SH-SY5Y (cell line): ENCODE data around the gene HTR7.

Experiments
- GATA2 ChIP-seq: IDR thresholded peaks from 2 replicates; pipeline ENCODE4 v1.6.1; 2011; ENCODE audit warnings: mild to moderate bottlenecking, low read depth, low read length
- GATA3 ChIP-seq: IDR thresholded peaks from 2 replicates; pipeline ENCODE4 v1.6.1; 2011; ENCODE audit warnings: low read depth, mild to moderate bottlenecking, low read length, moderate library complexity

The HTR7 gene

GRCh38 chr10:90832111-90832510 lies 25.7 kb downstream of the HTR7 start:
- TF ChIP-seq GATA3 (no peak), GATA2 (no peak)

DNA sequence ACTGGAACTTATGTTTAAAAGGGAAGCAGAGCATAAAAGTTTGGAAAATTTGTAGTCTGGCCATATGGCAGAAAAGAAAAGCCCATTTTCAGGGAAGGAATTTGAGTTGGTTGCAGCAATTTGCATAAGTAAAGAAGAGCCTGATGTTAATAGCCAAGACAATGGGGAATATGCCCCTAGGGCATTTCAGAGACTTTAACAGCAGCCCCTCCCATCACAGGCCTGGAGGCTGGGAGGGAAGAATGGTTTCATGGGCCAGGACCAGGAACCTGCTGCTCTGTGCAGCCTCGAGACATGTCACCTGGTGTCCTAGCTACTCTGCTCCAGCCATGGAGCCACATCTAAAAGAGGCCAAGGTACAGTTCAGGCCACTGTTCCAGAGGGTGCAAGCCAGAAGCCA lies 35.3 kb downstream of the HTR7 start:
- TF ChIP-seq GATA3 = no peak
- no peak for TF ChIP-seq GATA2

DNA sequence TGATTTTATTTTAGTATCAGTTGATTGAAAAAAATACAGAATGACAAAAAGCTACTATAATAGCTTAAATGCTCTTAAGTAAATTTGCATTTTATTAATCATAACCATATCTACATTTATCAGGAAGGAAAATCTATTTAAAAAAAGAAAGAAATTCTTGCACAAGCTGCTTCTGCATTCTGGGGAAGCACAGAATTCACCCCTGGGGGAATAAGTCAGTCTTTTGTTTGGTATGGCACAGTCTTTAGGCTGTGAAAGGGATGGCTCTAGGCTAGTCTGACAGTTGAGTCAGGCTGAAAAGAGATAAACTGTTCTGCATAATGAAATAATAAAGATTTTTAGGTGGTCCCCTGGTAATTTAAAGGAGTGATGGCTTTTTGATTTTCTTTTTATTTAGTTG lies 37.9 kb downstream of the HTR7 start:
- TF ChIP-seq GATA3 = no peak
- TF ChIP-seq GATA2 = no peak

- TF ChIP-seq GATA2 (no peak), GATA3 (no peak)
Measured at GRCh38 chr10:90818736-90819135, 39.1 kb downstream of the HTR7 start.

DNA sequence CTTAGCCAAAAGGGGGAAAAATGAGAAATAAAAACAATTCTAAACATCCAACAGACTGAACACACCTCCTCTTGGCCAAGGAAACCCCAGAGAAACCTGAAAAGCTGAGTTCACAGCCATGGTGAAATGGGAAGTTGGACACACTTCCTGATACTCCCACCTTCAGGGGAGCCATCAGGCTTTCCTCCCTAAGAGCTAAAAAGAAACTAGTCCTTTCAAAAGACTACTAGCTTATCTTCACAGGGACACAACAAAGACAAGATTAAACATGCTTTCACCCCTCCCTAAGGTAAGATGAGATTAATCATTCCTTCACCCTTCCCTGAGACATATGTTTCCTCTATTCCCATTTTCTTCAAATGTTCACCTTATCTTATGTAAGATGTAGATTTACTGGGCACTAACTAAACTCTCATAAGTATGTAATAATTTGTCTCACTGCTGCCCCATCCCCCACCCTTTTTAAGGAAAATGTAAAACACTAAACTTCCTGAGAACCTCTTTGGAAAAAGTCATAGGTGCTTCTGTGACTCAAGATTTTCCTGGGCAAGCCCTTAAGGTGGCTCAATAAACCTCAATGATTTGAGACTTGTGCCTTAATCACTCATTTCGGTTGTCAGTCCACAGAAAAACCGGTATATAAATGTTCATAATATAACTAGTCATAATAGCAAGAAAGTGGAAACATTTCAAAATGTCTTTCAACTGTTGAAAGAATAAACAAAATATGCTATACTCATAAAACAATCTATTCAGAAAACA lies 40.5 kb downstream of the HTR7 start:
- TF ChIP-seq GATA2 (no peak), GATA3 (no peak)

DNA sequence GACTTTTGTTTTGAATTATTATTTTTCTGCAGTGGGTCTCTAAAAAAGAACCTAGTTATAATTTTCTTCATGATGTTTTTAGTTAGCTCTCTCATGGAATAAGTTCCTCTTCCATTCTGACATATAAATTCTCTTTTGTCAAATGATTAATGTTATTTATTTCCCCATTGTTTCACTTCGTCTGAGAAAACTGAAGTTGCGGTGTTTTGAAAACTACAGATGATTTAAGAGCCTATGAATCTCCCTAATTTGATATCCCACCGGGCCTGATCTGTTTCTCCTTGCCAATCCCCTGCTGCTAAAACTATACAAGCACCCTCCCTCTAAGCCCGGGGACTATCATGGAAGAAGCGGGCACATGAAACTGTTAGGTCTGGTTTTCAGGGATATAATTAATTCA lies 41.4 kb downstream of the HTR7 start:
- TF ChIP-seq GATA3 (no peak), GATA2 (no peak)

DNA sequence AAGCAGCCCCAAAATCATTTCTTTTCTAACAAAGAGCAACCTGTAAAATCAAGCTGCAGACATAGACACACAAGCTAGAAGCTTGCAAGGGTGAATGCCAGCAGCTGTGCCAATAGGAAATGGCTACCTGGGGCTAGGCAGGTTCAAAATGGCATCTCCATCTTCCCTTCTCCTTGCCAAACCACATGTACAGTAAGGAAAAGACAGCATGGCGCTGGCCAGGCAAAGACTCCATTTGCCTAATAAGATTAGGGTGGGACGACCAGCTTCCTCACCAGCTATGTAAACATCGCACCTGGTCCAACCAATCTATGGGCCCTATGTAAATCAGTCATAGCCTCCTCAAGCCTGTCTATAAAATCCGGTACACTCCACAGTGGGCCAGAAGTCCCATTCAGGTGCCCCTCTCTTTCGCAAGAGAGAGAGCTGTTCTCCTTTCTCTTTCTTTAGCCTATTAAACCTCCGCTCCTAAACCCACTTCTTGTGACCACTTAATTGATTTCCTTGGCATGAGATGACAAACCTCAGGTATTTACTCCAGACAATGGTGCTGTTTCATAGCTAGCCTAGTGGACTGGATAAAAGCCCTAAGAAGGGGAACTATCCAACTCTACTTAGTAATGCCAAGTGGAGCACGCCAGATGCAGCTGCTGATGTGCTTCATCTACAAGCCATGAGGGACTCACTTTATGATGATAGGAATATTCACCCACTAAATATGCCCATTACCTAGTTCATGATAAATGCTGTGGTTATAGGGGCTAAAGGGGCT lies 44.1 kb downstream of the HTR7 start:
- TF ChIP-seq GATA2 = no peak
- no peak for TF ChIP-seq GATA3

DNA sequence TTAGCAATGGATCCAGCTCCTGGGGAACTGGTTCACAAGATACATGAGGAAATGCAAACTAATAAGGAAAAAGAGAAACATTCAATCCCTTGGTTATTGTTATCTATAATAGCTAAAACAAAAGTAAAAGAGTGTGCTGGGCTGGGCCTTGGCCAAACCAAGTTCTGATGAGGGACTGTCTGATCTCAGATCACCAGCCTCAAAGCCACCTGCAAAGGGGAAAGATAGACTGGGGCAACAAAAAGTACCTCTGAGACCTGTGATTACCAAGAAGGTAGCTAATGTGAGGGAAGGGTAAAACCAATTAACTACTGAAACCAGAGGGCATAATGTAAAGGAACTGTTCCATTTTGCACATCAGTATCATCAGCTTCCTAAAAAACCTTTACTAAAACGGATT lies 51.2 kb downstream of the HTR7 start:
- TF ChIP-seq GATA2 = no peak
- TF ChIP-seq GATA3 = no peak

- no peak for TF ChIP-seq GATA3
- no peak for TF ChIP-seq GATA2
Measured at GRCh38 chr10:90805206-90805605, 52.6 kb downstream of the HTR7 start.

GRCh38 chr10:90804354-90804753 lies 53.5 kb downstream of the HTR7 start:
- no peak for TF ChIP-seq GATA2
- TF ChIP-seq GATA3 = no peak

DNA sequence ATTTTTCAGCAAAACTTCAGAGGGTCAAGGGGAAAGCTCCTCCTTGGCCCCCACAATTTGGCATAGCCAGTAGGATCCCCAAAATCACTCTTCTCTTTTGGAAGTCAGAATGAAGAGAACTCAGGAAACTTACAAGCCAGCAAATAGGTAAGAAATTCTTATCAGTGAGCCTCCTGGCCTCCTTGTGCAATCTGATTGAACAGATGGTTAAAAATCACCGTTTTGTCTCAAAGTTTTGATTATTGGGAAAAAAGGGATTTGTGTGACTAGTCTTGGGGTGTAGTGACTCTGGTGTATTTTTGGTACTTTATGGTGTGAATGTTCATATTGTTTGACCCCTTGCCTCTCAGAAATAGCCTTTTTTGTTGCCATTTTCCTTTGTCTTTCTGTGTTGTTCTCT lies 56.2 kb downstream of the HTR7 start:
- TF ChIP-seq GATA2 = no peak
- no peak for TF ChIP-seq GATA3

DNA sequence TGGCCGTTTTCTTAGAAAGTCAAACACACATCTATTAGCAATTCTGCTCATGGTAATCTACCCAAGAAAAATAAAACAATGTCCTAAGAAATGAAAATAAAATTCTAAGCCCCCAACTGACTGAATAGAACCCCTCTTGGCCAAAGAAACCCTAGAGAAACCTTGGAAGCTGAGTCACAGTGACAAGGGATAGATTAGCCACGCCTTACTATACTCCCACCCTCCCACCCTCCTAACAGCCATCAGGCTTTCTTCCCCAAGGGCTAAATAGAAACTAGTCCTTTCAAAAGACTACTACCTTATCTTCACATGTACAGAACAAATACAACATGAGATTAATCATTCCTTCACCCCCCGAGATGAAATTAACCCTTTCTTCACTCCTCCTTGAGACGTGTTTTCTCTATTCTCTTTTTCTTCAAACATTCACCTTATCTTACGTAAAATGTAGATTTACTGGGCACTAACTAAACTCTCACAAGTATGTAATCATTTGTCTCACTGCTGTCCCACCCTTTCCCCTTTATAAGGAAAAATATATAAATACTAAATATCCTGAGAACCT lies 57.5 kb downstream of the HTR7 start:
- TF ChIP-seq GATA2 = no peak
- no peak for TF ChIP-seq GATA3

DNA sequence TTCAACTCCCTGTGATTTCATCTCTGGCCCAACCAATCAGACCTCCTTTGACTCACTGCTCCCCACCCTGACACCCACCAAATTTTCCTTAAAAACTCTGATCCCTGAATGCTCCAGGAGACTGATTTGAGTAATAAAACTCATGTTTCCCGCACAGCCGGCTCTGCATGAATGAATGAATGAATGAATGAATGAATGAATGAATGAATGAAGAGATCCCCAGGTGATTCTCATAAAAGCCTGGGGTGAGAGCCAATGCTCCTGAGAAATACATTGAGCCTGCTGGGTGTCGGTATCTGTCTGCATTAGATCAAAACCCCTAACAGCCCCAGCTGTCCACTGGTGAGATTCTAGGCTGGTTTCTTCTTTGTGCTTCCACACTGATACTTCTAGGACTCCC lies 58.7 kb downstream of the HTR7 start:
- no peak for TF ChIP-seq GATA3
- TF ChIP-seq GATA2 = no peak

DNA sequence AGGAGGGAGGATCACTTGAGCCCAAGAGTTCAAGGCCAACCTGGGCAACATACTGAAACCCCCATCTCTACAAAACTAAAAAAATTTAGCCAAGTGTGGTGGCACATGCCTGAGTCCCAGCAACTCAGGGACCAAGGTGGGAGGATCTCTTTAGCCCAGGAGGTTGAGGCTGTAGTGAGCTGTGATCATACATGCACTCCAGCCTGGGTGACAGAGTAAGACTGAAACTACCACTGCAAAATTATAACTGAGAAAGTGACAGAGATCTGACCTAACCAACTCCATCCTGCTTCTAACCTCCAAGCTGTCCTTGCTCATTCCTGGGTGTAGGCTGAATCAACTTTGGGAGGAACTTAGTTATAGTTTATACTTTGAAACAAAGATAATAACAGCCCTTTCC lies 59.4 kb downstream of the HTR7 start:
- TF ChIP-seq GATA3 (no peak), GATA2 (no peak)

DNA sequence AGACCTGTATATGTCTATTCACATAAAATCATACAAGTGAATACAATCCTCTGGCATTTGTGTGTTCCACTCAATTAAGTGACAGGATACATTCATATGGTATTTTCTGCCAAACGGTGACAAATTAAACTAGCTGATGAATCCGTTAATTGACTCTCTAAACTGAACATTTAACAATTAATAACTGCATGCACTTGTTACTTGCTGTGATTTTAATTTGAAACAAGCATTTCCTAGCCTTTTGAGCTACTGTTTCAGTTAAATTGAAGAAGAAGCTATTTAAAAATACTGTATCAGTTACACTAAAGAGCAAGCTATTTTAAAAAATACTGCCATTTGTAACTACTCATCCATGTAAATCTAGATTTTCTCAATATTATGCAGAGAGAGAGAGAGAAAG lies 67.4 kb downstream of the HTR7 start:
- no peak for TF ChIP-seq GATA3
- TF ChIP-seq GATA2 = no peak

- TF ChIP-seq GATA2 (no peak), GATA3 (no peak)
Measured at GRCh38 chr10:90788968-90789367, 68.9 kb downstream of the HTR7 start.
